ENCODE results near the gene GALNT18.

GRCh38 chr11:11387622-11388305 lies 234.0 kb downstream of the GALNT18 start:
- TF ChIP-seq OSR1 (CRISPR knock-in tag; IDR thresholded peaks at IDR 0.05) (no peak), ZFP3 (CRISPR knock-in tag; IDR thresholded peaks at IDR 0.05) (no peak), ARNTL (CRISPR knock-in tag; IDR thresholded peaks at IDR 0.05; ENCODE audit: borderline replicate concordance, low read depth) (no peak), ZNF8 (CRISPR knock-in tag; IDR thresholded peaks at IDR 0.05) (no peak), ESRRG (CRISPR knock-in tag; IDR thresholded peaks at IDR 0.05) (no peak), CSRNP3 (CRISPR knock-in tag; IDR thresholded peaks at IDR 0.05) (no peak), PPARA (CRISPR knock-in tag; IDR thresholded peaks at IDR 0.05; ENCODE audit: borderline replicate concordance) (no peak), CREB5 (CRISPR knock-in tag; IDR thresholded peaks at IDR 0.05; ENCODE audit: low read depth) (no peak), SNAI2 (CRISPR knock-in tag; IDR thresholded peaks at IDR 0.05) (no peak), GLIS3 (CRISPR knock-in tag; IDR thresholded peaks at IDR 0.05) (no peak)

Measured in SK-N-SH treated with all-trans-retinoic acid at 6 μM for 48 hours (cell line).